ENCODE measurements around the gene FKBP1A. TPM values are rescaled to one million over a fixed set of nuclear protein-coding genes. Genes with fewer than 3 reads are reported as not detected.
A peak's percentile ranks its signal among the peaks of the same experiment; 100 is the strongest.

The FKBP1A gene
- total and polyA plus RNA-seq, 2 of the 4 experiments (the other 2 are of a cell fraction), result 120 to 528 TPM

DNA sequence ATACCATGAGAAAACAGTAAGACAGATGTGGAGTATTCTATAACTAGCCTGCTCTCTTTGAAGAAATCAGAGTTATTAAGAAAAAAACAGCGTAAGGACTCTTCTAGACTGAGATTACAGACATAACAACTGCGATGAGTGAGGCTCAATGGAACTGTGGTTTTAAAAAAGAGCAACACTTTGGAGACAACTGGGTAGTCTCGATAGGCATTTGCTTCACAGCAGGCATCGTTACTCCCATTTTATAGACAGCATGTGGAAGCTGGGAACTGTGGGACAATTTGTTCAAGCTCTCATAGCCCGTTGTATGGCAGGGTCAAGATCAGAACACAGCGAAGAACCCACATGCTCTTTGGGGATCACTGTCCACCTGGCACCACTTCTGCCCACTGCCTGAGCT is 4.6 kb downstream of the FKBP1A start:
- H2AFZ ChIP-seq (replicated peaks; ENCODE audit: low read length, poor library complexity), result no peak overlapping the region
- no peak for DNase-seq
- H4K20me1 ChIP-seq (ENCODE audit: insufficient read depth, low read length), result peaks cover 90% of the 10 kb centered on the region
- H3K18ac ChIP-seq (ENCODE audit: low read depth, low read length), result no peak overlapping the region
- no peak overlapping the region for H4K5ac ChIP-seq (ENCODE audit: low read depth, low read length)
- in situ Hi-C loops (cut with MboI; ENCODE audit: low sequenced_read_pairs), result no loop called here
- ChIA-PET CTCF (no interaction called here), POLR2A (ENCODE audit: unreplicated experiment) (no interaction called here)
- H2AK9ac ChIP-seq (replicated peaks; ENCODE audit: low read depth, low read length, poor library complexity), result no peak overlapping the region
- 0 out of 2 replicates have a peak overlapping the region, but pooled peaks have one; percentile 0 for H3K4ac ChIP-seq (ENCODE audit: low read depth, low read length)
- H2BK5ac ChIP-seq (ENCODE audit: low read depth, low read length, poor library complexity, severe bottlenecking), result no peak overlapping the region
- H3K27me3 ChIP-seq (ENCODE audit: control insufficient read depth, insufficient read depth, low read length), result no peaks in the 10 kb centered on the region
- H3K4me2 ChIP-seq (ENCODE audit: low read depth, low read length), result peak overlapping the region; percentile 15; the same call in 1 of the 2 replicates
- no peak overlapping the region for H2BK120ac ChIP-seq (ENCODE audit: low read depth, low read length)
- WGBS, 2 experiments (ENCODE audit: extremely low coverage in 2 of 2, insufficient read length in 1 of 2), result 90% methylated on average over 2 of the region's 6 CpGs; no CpG with 5 or more reads in 1 of the 2 experiments
- no peak overlapping the region for H3K56ac ChIP-seq (ENCODE audit: extremely low read depth, insufficient read depth, low read length)
- intact Hi-C loops (cut with micrococcal nuclease), result no loop called here
- no peak overlapping the region; the same call in 1 of the 2 replicates for H3K14ac ChIP-seq (replicated peaks; ENCODE audit: low read depth, low read length)
- peaks cover 13 to 88% of the 10 kb centered on the region in 2 experiments; a peak in 3 of 4 replicates for H3K79me1 ChIP-seq (ENCODE audit: low read depth in 1 of 2, low read length in 2 of 2)
- H3K9me3 ChIP-seq (ENCODE audit: control insufficient read depth, insufficient read depth, low read length), result no peaks in the 10 kb centered on the region
- H2BK15ac ChIP-seq (ENCODE audit: low read depth, low read length), result no peak overlapping the region
- TF ChIP-seq NFE2L2 (IDR thresholded peaks at IDR 0.05; ENCODE audit: low read depth, low read length) (no peak), RFX5 (IDR thresholded peaks at IDR 0.05; ENCODE audit: low read depth, low read length) (no peak), BHLHE40 (IDR thresholded peaks at IDR 0.05; ENCODE audit: low read depth, low read length) (no peak), MAZ (IDR thresholded peaks at IDR 0.05; ENCODE audit: borderline replicate concordance, low read depth, low read length) (no peak), RAD21 (IDR thresholded peaks at IDR 0.05; ENCODE audit: low read length) (no peak), RCOR1 (IDR thresholded peaks at IDR 0.05; ENCODE audit: insufficient replicate concordance, low read length) (no peak), CEBPB (IDR thresholded peaks at IDR 0.05; ENCODE audit: low read depth, low read length) (no peak), POLR2A (IDR thresholded peaks at IDR 0.05; ENCODE audit: low read depth, low read length) (no peak), MAFK (IDR thresholded peaks at IDR 0.05; ENCODE audit: low read depth, low read length) (no peak), CHD1 (IDR thresholded peaks at IDR 0.05; ENCODE audit: low read depth, low read length) (no peak), MXI1 (IDR thresholded peaks at IDR 0.05; ENCODE audit: borderline replicate concordance, low read depth, low read length) (no peak), FOS (IDR thresholded peaks at IDR 0.05; ENCODE audit: low read depth, low read length) (no peak), SMC3 (IDR thresholded peaks at IDR 0.05; ENCODE audit: low read depth, low read length) (no peak)
- TF ChIP-seq, protein P1, sequence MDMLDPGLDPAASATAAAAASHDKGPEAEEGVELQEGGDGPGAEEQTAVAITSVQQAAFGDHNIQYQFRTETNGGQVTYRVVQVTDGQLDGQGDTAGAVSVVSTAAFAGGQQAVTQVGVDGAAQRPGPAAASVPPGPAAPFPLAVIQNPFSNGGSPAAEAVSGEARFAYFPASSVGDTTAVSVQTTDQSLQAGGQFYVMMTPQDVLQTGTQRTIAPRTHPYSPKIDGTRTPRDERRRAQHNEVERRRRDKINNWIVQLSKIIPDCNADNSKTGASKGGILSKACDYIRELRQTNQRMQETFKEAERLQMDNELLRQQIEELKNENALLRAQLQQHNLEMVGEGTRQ (IDR thresholded peaks at IDR 0.05; ENCODE audit: low read depth, low read length), result no peak
- TF ChIP-seq, protein P2, sequence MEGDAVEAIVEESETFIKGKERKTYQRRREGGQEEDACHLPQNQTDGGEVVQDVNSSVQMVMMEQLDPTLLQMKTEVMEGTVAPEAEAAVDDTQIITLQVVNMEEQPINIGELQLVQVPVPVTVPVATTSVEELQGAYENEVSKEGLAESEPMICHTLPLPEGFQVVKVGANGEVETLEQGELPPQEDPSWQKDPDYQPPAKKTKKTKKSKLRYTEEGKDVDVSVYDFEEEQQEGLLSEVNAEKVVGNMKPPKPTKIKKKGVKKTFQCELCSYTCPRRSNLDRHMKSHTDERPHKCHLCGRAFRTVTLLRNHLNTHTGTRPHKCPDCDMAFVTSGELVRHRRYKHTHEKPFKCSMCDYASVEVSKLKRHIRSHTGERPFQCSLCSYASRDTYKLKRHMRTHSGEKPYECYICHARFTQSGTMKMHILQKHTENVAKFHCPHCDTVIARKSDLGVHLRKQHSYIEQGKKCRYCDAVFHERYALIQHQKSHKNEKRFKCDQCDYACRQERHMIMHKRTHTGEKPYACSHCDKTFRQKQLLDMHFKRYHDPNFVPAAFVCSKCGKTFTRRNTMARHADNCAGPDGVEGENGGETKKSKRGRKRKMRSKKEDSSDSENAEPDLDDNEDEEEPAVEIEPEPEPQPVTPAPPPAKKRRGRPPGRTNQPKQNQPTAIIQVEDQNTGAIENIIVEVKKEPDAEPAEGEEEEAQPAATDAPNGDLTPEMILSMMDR (conservative IDR thresholded peaks at IDR 0.05; ENCODE audit: low read depth, low read length), result no peak
- TF ChIP-seq, protein P3, sequence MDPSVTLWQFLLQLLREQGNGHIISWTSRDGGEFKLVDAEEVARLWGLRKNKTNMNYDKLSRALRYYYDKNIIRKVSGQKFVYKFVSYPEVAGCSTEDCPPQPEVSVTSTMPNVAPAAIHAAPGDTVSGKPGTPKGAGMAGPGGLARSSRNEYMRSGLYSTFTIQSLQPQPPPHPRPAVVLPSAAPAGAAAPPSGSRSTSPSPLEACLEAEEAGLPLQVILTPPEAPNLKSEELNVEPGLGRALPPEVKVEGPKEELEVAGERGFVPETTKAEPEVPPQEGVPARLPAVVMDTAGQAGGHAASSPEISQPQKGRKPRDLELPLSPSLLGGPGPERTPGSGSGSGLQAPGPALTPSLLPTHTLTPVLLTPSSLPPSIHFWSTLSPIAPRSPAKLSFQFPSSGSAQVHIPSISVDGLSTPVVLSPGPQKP (IDR thresholded peaks at IDR 0.05; ENCODE audit: borderline replicate concordance, low read depth, low read length), result no peak
- peaks cover 27% of the 10 kb centered on the region for H3K4me1 ChIP-seq (ENCODE audit: control insufficient read depth, insufficient read depth, low read length)
- peak overlapping the region; percentile 13; the same call in 1 of the 2 replicates for H3K23ac ChIP-seq (ENCODE audit: low read depth, low read length)
- H3K9me1 ChIP-seq (ENCODE audit: insufficient read depth, low read length), result peaks cover 46% of the 10 kb centered on the region
- no peak overlapping the region for H3K27ac ChIP-seq (ENCODE audit: insufficient read depth, low read length)
- H2BK20ac ChIP-seq (ENCODE audit: low read depth, low read length), result no peak overlapping the region
- no peak overlapping the region for H2AK5ac ChIP-seq (ENCODE audit: low read depth, low read length)
- H4K8ac ChIP-seq (ENCODE audit: low read depth in 2 of 2, low read length in 2 of 2), result no peak overlapping the region
- no peak overlapping the region for H3K4me3 ChIP-seq (ENCODE audit: insufficient read depth, low read depth, low read length)
- no peak for ATAC-seq (ENCODE audit: low read depth)
- BruUV-seq (replicated peaks), result no TSS peak
- H3K36me3 ChIP-seq (ENCODE audit: control insufficient read depth, insufficient read depth, low read length), result peaks cover 7% of the 10 kb centered on the region
- no peak overlapping the region for H4K91ac ChIP-seq (ENCODE audit: insufficient read depth, low read depth, low read length)
- H3K9ac ChIP-seq (ENCODE audit: low read depth, low read length), result no peak overlapping the region
- dilution Hi-C loops (cut with HindIII; ENCODE audit: low sequenced_read_pairs, unreplicated experiment), result no loop called here
